OCI-LY7 (cell line): ENCODE results near the gene ST14. TPM values are rescaled to one million over a fixed set of nuclear protein-coding genes. Genes with fewer than 3 reads are reported as not detected.
A peak's percentile ranks its signal among the peaks of the same experiment; 100 is the strongest.

Experiments
- BruUV-seq: library from RNA; stranded (reverse); fragments of 400-500 nt; replicated peaks from 2 replicates; lab custom pipeline; 2021; lab: Mats Ljungman, UMichigan
- CTCF ChIA-PET: fragments of 300-600 bp; sonication (Branson Sonifier 250); formaldehyde crosslinking; loops from one replicate; lab custom pipeline; 2022; ENCODE audit warnings: antibody characterized with exemption; ENCODE audit not compliant: unreplicated experiment; lab: Charles Lee
- POLR2A ChIA-PET: fragments of 300-600 bp; sonication (Branson Sonifier 250); formaldehyde crosslinking; loops from one replicate; lab custom pipeline; 2022; ENCODE audit warnings: antibody characterized with exemption; lab: Charles Lee
- DNase-seq: peaks from one replicate; pipeline ENCODE4 v3.0.0-alpha.2; 2015; ENCODE audit warnings: low spot score
- H2AFZ ChIP-seq: fragments of 200-600 bp; sonication (generic), shearing (Covaris generic); 2 replicates; pipeline ENCODE4 v1.6.1; 2014; ENCODE audit warnings: mild to moderate bottlenecking, antibody characterized with exemption, low read length, moderate library complexity
- H3K27ac ChIP-seq: fragments of 200-600 bp; sonication (generic); 2 replicates; pipeline ENCODE4 v1.5.1; 2014; ENCODE audit warnings: mixed run types, low read depth, mild to moderate bottlenecking, moderate library complexity, low read length, inconsistent platforms; ENCODE audit not compliant: poor library complexity, severe bottlenecking
- H3K36me3 ChIP-seq: fragments of 200-600 bp; sonication (generic); 2 replicates; pipeline ENCODE4 v1.6.1; 2014; ENCODE audit warnings: mild to moderate bottlenecking, antibody characterized with exemption, low read length, moderate library complexity, mixed read lengths; ENCODE audit not compliant: insufficient read depth
- H3K4me1 ChIP-seq: fragments of 200-600 bp; sonication (generic); 2 replicates; pipeline ENCODE4 v1.5.1; 2014; ENCODE audit warnings: mild to moderate bottlenecking, low read length; ENCODE audit not compliant: insufficient read depth, poor library complexity, severe bottlenecking
- H3K4me2 ChIP-seq: fragments of 200-600 bp; sonication (generic); 2 replicates; pipeline ENCODE4 v1.6.1; 2014; ENCODE audit warnings: mild to moderate bottlenecking, low read length
- H3K4me3 ChIP-seq: fragments of 200-600 bp; sonication (generic); 2 replicates; pipeline ENCODE4 v1.5.1; 2014; ENCODE audit warnings: mild to moderate bottlenecking, low read depth, low read length; ENCODE audit not compliant: poor library complexity, severe bottlenecking
- H3K79me2 ChIP-seq: fragments of 200-600 bp; sonication (generic); 2 replicates; pipeline ENCODE4 v1.6.1; 2016; ENCODE audit warnings: low read depth, mild to moderate bottlenecking, low read length, moderate library complexity, mixed read lengths; ENCODE audit not compliant: insufficient read depth
- H3K9me2 ChIP-seq: fragments of 200-600 bp; sonication (generic); 2 replicates; pipeline ENCODE4 v1.6.1; 2016; ENCODE audit warnings: mild to moderate bottlenecking, low read length, mixed read lengths; ENCODE audit not compliant: insufficient read depth
- H3K9me3 ChIP-seq: fragments of 200-600 bp; sonication (generic); 2 replicates; pipeline ENCODE4 v1.6.1; 2014; ENCODE audit warnings: mild to moderate bottlenecking, mixed run types, low read length, mixed read lengths
- H4K20me1 ChIP-seq: fragments of 200-600 bp; sonication (generic); 2 replicates; pipeline ENCODE4 v1.6.1; 2014; ENCODE audit warnings: mild to moderate bottlenecking, antibody characterized with exemption, low read length, moderate library complexity, mixed read lengths; ENCODE audit not compliant: insufficient read depth
- CTCF ChIP-seq: fragments of 200-600 bp; sonication (generic); conservative IDR thresholded peaks from 2 replicates; pipeline ENCODE4 v1.5.1; 2014; ENCODE audit warnings: mild to moderate bottlenecking, antibody characterized with exemption, low read length, moderate library complexity, mixed read lengths
- EZH2phosphoT487 ChIP-seq: fragments of 200-600 bp; sonication (generic); IDR thresholded peaks from 2 replicates; pipeline ENCODE4 v1.6.1; 2018; ENCODE audit warnings: low read depth, borderline replicate concordance, mild to moderate bottlenecking, mixed run types, antibody characterized with exemption, low read length, moderate library complexity, mixed read lengths
- intact Hi-C: fragments of 100-400 bp; cut with micrococcal nuclease; formaldehyde crosslinking; loops from one replicate; pipeline ENCODE4 v1.10.0; 2022; ENCODE audit not compliant: unreplicated experiment
- total RNA-seq, 2 experiments: library from RNA; depleted of rRNA in 1 of 2; stranded (reverse); fragments of >200 nt in 1 of 2; shearing (Covaris generic) in 1 of 2; gene quantifications; 2 replicates each; pipeline ENCODE4 v1.2.3, GENCODE V29; 2014 to 2022

The ST14 gene
- total RNA-seq, 2 experiments from 2014 or later, result 98.0 to 135 TPM

- POLR2A ChIA-PET, result interaction anchor here (0.6 to 5.9 kb wide), 15 partner anchors 9 to 235 kb away, joined by 3 to 74 read pairs (median 5); no protein-coding TSS in a partner anchor
- DNase-seq, result peak; percentile 98
- H3K9me2 ChIP-seq, result no peaks in the 10 kb centered on the region
- peak overlapping the region; percentile 99 for H3K27ac ChIP-seq
- no peaks in the 10 kb centered on the region for H4K20me1 ChIP-seq
- H3K4me3 ChIP-seq, result peak overlapping the region; percentile 64
- H3K79me2 ChIP-seq, result peaks cover 93% of the 10 kb centered on the region
- H3K9me3 ChIP-seq, result no peaks in the 10 kb centered on the region
- TF ChIP-seq CTCF, result peak; percentile 35; the same call in 1 of the 2 replicates
- TF ChIP-seq EZH2phosphoT487, result no peak
- BruUV-seq, result TSS peak; percentile 49
- peaks cover 39% of the 10 kb centered on the region for H3K36me3 ChIP-seq
- H2AFZ ChIP-seq, result no peak overlapping the region
- CTCF ChIA-PET, result interaction anchor here (0.6 to 1.0 kb wide), 4 partner anchors 15 to 1433 kb away, joined by 3 to 5 read pairs (median 4); no protein-coding TSS in a partner anchor
- intact Hi-C loops, result loop anchor here (1.0 to 5.0 kb wide), 7 partner anchors 15 to 1454 kb away; partner anchors contain the start of gene PRDM10
- H3K4me1 ChIP-seq, result peaks cover 96% of the 10 kb centered on the region
- peak overlapping the region; percentile 96 for H3K4me2 ChIP-seq
Observed at GRCh38 chr11:130181295-130182272, 22.0 kb downstream of the ST14 start.

DNA sequence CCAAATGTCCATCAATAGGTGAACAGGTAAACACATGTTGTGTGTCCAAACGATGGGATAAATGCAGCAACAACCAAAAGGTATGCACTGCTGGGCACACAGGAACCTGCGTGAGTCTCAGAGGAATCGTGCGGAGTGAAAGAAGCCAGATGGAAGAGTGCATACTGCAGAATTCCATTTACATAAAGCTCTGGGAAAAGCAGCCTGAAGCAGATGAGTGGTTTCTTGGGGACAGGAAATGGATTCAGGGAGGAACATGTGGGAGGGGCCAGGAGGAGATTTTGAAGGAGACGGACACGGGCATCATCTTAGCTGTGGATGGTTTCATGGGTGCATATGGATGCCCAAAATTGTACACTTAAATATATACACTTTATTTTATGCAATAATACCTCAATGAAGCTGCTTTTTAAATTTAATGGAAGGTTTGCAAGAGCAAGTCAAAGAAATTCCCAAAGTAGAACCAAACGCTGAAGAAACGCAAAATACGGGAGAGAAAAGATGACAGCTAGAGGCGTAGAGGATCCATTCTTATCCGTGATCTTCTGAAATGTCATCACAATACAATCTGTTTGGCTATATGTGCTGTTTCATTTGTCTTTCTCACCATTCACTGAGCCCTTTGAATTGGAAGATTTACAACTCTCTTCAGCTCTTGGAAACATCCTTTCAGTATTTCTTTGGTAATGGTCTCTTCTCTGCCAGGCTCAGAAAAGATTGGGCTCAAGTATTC lies 24.5 kb downstream of the ST14 start:
- TF ChIP-seq EZH2phosphoT487 (no peak), CTCF (no peak)
- H3K4me2 ChIP-seq, result no peak overlapping the region
- H3K27ac ChIP-seq, result peak overlapping the region; percentile 99
- H3K79me2 ChIP-seq, result peaks cover 93% of the 10 kb centered on the region
- ChIA-PET CTCF (interaction anchor here (1.0 kb wide), 1 partner anchor 26 kb away, joined by 3 read pairs; no protein-coding TSS in a partner anchor), POLR2A (interaction anchor here (0.6 to 3.7 kb wide), 15 partner anchors 10 to 248 kb away, joined by 3 to 24 read pairs (median 4); partner anchors contain the start of gene PRDM10)
- intact Hi-C loops, result loop anchor here (5.0 kb wide), 3 partner anchors 37 to 1457 kb away; no protein-coding TSS in a partner anchor
- no TSS peak for BruUV-seq
- no peaks in the 10 kb centered on the region for H3K9me3 ChIP-seq
- H3K4me3 ChIP-seq, result no peak overlapping the region
- no peak overlapping the region for H2AFZ ChIP-seq
- DNase-seq, result no peak
- H3K4me1 ChIP-seq, result peaks cover 95% of the 10 kb centered on the region
- no peaks in the 10 kb centered on the region for H4K20me1 ChIP-seq
- H3K9me2 ChIP-seq, result no peaks in the 10 kb centered on the region
- H3K36me3 ChIP-seq, result peaks cover 49% of the 10 kb centered on the region
